Stimulated activated CD8-positive, alpha-beta memory T cell treated with anti-CD3 and anti-CD28 coated beads, Interleukin-4, amount 100 ng/mL, for 4 hours (primary cell): ENCODE data around the gene COA3.
"Not testable (repeated sequence)": the region's sequence is repeated elsewhere in the genome, so short reads cannot be mapped to it uniquely, and the experiment has no call there.

Experiments
- DNase-seq, 2 donors: peaks; one replicate each; pipeline ENCODE4 v3.0.0-alpha.2; 2020; ENCODE audit warnings: low read depth in 2 of 2, low spot score in 1 of 2

Gene COA3

GRCh38 chr17:42782166-42783061 is 16.1 kb downstream of the COA3 start:
- DNase-seq, result no peak

GRCh38 chr17:42781639-42782165 is 16.8 kb downstream of the COA3 start:
- no peak for DNase-seq

GRCh38 chr17:42780851-42781638 is 17.5 kb downstream of the COA3 start:
- DNase-seq, result no peak

GRCh38 chr17:42779936-42780850 is 18.3 kb downstream of the COA3 start, which contains the start of gene WNK4:
Gene WNK4 (plus strand): TSS chr17:42780610. CDS start chr17:42780699, 89 bp downstream.
- no peak for DNase-seq

- no peak for DNase-seq
Measured at GRCh38 chr17:42779304-42779935, 19.1 kb downstream of the COA3 start.

GRCh38 chr17:42778570-42778969 is 19.9 kb downstream of the COA3 start:
- DNase-seq, result no peak

GRCh38 chr17:42775534-42776098 is 22.9 kb downstream of the COA3 start:
- DNase-seq, result no peak

- no peak for DNase-seq
Measured at GRCh38 chr17:42774066-42774745, 24.3 kb downstream of the COA3 start.

- peak; percentile 44 to 61 for DNase-seq
Measured at GRCh38 chr17:42773290-42774035, 25.0 kb downstream of the COA3 start, which contains the start of gene VPS25. Gene VPS25 (plus strand): TSS chr17:42773449. CDS start chr17:42773476, 27 bp downstream.

- DNase-seq, result no peak
Measured at GRCh38 chr17:42772945-42773289, 25.6 kb downstream of the COA3 start.

- not testable (repeated sequence) for DNase-seq
Measured at GRCh38 chr17:42769964-42770363, 28.5 kb downstream of the COA3 start.

GRCh38 chr17:42768006-42768405 is 30.5 kb downstream of the COA3 start:
- DNase-seq, result not testable (repeated sequence)

- DNase-seq, result no peak
Measured at GRCh38 chr17:42767512-42767911, 31.0 kb downstream of the COA3 start.

- DNase-seq, result no peak
Measured at GRCh38 chr17:42766124-42766523, 32.4 kb downstream of the COA3 start.

- DNase-seq, result no peak
Measured at GRCh38 chr17:42761638-42762037, 36.9 kb downstream of the COA3 start.

GRCh38 chr17:42760652-42761581 is 37.6 kb downstream of the COA3 start, which contains the start of gene RAMP2:
Gene RAMP2 (plus strand): TSS chr17:42761227. CDS start chr17:42761262, 35 bp downstream.
- no peak for DNase-seq

- DNase-seq, result no peak
Measured at GRCh38 chr17:42759982-42760651, 38.4 kb downstream of the COA3 start.
